Measurements from ENCODE around the gene HOXA3. TPM values are rescaled to one million over a fixed set of nuclear protein-coding genes. Genes with fewer than 3 reads are reported as not detected.

The HOXA3 gene
- total RNA-seq, 1 donor from 2014 or later, result not detected

- Mint-ChIP-seq H3K4me1 (ENCODE audit: low read depth) (peaks cover 17% of the 10 kb centered on the region), H3K27ac (peak overlapping the region; percentile 61), H3K27me3 (ENCODE audit: insufficient read depth) (peaks cover 83% of the 10 kb centered on the region), H3K4me3 (no peak overlapping the region), H3K9me3 (no peaks in the 10 kb centered on the region), H3K36me3 (ENCODE audit: low read depth) (no peaks in the 10 kb centered on the region)
- intact Hi-C loops (cut with micrococcal nuclease), result loop anchor here (2.0 kb wide), 1 partner anchor 26 kb away; the partner anchor contains the start of gene HOXA11
- no peak for DNase-seq (ENCODE audit: low spot score)
Observed at GRCh38 chr7:27158436-27159265, 6.3 kb upstream of the HOXA3 start.

- Mint-ChIP-seq H3K4me3 (no peak overlapping the region), H3K4me1 (ENCODE audit: low read depth) (peaks cover 17% of the 10 kb centered on the region), H3K27me3 (ENCODE audit: insufficient read depth) (peaks cover 82% of the 10 kb centered on the region), H3K36me3 (ENCODE audit: low read depth) (no peaks in the 10 kb centered on the region), H3K27ac (peak overlapping the region; percentile 73), H3K9me3 (no peaks in the 10 kb centered on the region)
- intact Hi-C loops (cut with micrococcal nuclease), result loop anchor here (2.0 kb wide), 2 partner anchors 15 to 27 kb away; partner anchors contain the start of gene HOXA11
- no peak for DNase-seq (ENCODE audit: low spot score)
Observed at GRCh38 chr7:27157702-27158431, 5.5 kb upstream of the HOXA3 start.

GRCh38 chr7:27156916-27157701, 4.7 kb upstream of the HOXA3 start:
- intact Hi-C loops (cut with micrococcal nuclease), result loop anchor here (2.0 kb wide), 1 partner anchor 16 kb away; no protein-coding TSS in a partner anchor
- peak overlapping the region; percentile 81 for H3K27ac Mint-ChIP-seq
- H3K4me3 Mint-ChIP-seq, result no peak overlapping the region
- no peak for DNase-seq (ENCODE audit: low spot score)
- H3K36me3 Mint-ChIP-seq (ENCODE audit: low read depth), result no peaks in the 10 kb centered on the region
- H3K4me1 Mint-ChIP-seq (ENCODE audit: low read depth), result peaks cover 17% of the 10 kb centered on the region
- H3K9me3 Mint-ChIP-seq, result no peaks in the 10 kb centered on the region
- peaks cover 80% of the 10 kb centered on the region for H3K27me3 Mint-ChIP-seq (ENCODE audit: insufficient read depth)

DNA sequence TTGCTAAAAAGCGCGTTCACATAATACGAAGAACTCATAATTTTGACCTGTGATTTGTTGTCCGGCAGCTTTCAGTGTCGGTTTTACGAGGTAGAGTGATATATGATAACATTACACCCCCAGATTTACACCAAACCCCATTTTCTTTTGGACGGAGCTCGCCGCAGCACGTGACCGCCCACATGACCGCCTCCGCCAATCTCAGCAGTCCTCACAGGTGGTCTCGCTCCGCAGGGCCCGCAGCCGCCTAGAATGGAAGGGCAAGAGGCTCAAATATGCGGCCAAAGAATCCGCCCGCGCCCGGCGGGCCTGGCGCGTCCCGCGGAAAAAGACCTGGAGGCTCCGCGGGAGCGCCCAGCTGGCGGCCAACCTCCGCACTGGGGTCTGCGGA, 4.1 kb upstream of the HOXA3 start, which contains the start of gene HOXA7:
TSS of gene HOXA7 (minus strand) at position 168 of the 391 bp plus-strand sequence. CDS start at position 38, 130 bp downstream.
- intact Hi-C loops (cut with micrococcal nuclease), result loop anchor here (2.0 kb wide), 1 partner anchor 16 kb away; no protein-coding TSS in a partner anchor
- no peak for DNase-seq (ENCODE audit: low spot score)
- Mint-ChIP-seq H3K36me3 (ENCODE audit: low read depth) (no peaks in the 10 kb centered on the region), H3K4me1 (ENCODE audit: low read depth) (peaks cover 20% of the 10 kb centered on the region), H3K27ac (peak within 1 kb of the TSS; percentile 81), H3K27me3 (ENCODE audit: insufficient read depth) (peaks cover 80% of the 10 kb centered on the region), H3K4me3 (peak within 1 kb of the TSS; percentile 54), H3K9me3 (no peaks in the 10 kb centered on the region)

DNA sequence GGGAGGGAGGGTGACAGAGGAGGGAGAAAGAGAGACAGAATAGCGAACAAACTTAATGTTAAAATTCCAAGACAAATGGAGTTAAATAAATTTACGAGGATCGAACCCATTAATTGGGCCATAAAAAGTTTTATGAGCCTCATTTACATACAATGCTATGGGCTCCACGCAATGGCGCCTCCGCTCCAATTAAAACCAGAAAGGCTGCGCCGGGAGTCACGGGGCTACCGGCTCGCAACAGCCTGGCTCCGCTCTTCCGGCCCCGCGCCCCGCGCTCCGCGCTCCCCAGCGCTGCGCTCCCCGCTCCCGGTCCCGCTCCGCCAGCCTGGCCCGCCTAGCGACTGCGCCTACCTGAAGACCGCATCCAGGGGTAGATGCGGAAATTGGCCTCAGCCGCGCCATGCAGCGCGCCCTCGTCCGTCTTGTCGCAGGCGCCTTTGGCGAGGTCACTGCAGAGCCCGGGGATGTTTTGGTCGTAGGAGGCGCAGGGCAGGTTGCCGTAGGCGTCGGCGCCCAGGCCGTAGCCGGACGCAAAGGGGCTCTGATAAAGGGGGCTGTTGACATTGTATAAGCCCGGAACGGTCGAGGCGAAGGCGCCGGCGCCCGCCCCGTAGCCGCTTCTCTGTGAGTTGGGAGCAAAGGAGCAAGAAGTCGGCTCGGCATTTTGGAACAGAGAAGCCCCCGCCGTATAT, 3.6 kb upstream of the HOXA3 start:
- no peaks in the 10 kb centered on the region for H3K9me3 Mint-ChIP-seq
- H3K27me3 Mint-ChIP-seq (ENCODE audit: insufficient read depth), result peaks cover 81% of the 10 kb centered on the region
- peaks cover 26% of the 10 kb centered on the region for H3K4me1 Mint-ChIP-seq (ENCODE audit: low read depth)
- H3K36me3 Mint-ChIP-seq (ENCODE audit: low read depth), result no peaks in the 10 kb centered on the region
- no peak for DNase-seq (ENCODE audit: low spot score)
- no peak overlapping the region for H3K4me3 Mint-ChIP-seq
- intact Hi-C loops (cut with micrococcal nuclease), result loop anchor here (2.0 kb wide), 1 partner anchor 17 kb away; no protein-coding TSS in a partner anchor
- no peak overlapping the region for H3K27ac Mint-ChIP-seq

- Mint-ChIP-seq H3K27me3 (ENCODE audit: insufficient read depth) (peaks cover 84% of the 10 kb centered on the region), H3K4me1 (ENCODE audit: low read depth) (peaks cover 25% of the 10 kb centered on the region), H3K9me3 (no peaks in the 10 kb centered on the region), H3K36me3 (ENCODE audit: low read depth) (no peaks in the 10 kb centered on the region), H3K4me3 (peak overlapping the region; percentile 54), H3K27ac (peak overlapping the region; percentile 68)
- no peak for DNase-seq (ENCODE audit: low spot score)
- intact Hi-C loops (cut with micrococcal nuclease), result loop anchor here (5.0 kb wide), 1 partner anchor 58 kb away; the partner anchor contains the start of gene HOXA1
Observed at GRCh38 chr7:27154901-27155815, 2.8 kb upstream of the HOXA3 start.

DNA sequence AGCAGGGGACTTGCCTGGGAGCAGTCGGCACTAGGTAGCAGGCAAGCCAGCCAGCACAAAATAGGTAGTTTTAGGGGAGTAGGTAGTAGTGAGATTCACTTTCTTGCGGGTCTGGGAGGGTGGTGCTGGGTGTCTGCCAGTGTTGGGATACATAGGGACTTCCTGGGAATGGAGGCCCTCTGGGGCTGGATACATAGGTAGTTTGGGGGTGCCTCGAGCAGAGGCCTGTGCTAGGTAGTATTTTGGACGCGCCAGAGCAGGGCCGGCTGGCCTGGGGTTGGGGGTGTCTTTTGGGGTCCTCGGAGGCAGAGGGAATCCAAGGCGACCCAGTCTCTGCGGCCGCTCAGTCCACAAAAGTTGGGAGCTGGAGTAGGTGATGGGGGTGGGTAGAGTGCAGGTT, 2.0 kb upstream of the HOXA3 start:
- no peak for DNase-seq (ENCODE audit: low spot score)
- Mint-ChIP-seq H3K36me3 (ENCODE audit: low read depth) (no peaks in the 10 kb centered on the region), H3K4me1 (ENCODE audit: low read depth) (peaks cover 18% of the 10 kb centered on the region), H3K4me3 (no peak overlapping the region), H3K27ac (no peak overlapping the region), H3K9me3 (no peaks in the 10 kb centered on the region), H3K27me3 (ENCODE audit: insufficient read depth) (peaks cover 85% of the 10 kb centered on the region)
- intact Hi-C loops (cut with micrococcal nuclease), result loop anchor here (5.0 kb wide), 1 partner anchor 57 kb away; the partner anchor contains the start of gene HOXA1

- no peaks in the 10 kb centered on the region for H3K36me3 Mint-ChIP-seq (ENCODE audit: low read depth)
- peaks cover 85% of the 10 kb centered on the region for H3K27me3 Mint-ChIP-seq (ENCODE audit: insufficient read depth)
- no peaks in the 10 kb centered on the region for H3K9me3 Mint-ChIP-seq
- intact Hi-C loops (cut with micrococcal nuclease), result loop anchor here (1.0 to 5.0 kb wide), 2 partner anchors 8 to 56 kb away; partner anchors contain the start of gene HOXA1
- H3K4me1 Mint-ChIP-seq (ENCODE audit: low read depth), result peaks cover 18% of the 10 kb centered on the region
- H3K4me3 Mint-ChIP-seq, result no peak overlapping the region
- no peak for DNase-seq (ENCODE audit: low spot score)
- H3K27ac Mint-ChIP-seq, result no peak overlapping the region
Observed at GRCh38 chr7:27153526-27153925, 1.1 kb upstream of the HOXA3 start.

DNA sequence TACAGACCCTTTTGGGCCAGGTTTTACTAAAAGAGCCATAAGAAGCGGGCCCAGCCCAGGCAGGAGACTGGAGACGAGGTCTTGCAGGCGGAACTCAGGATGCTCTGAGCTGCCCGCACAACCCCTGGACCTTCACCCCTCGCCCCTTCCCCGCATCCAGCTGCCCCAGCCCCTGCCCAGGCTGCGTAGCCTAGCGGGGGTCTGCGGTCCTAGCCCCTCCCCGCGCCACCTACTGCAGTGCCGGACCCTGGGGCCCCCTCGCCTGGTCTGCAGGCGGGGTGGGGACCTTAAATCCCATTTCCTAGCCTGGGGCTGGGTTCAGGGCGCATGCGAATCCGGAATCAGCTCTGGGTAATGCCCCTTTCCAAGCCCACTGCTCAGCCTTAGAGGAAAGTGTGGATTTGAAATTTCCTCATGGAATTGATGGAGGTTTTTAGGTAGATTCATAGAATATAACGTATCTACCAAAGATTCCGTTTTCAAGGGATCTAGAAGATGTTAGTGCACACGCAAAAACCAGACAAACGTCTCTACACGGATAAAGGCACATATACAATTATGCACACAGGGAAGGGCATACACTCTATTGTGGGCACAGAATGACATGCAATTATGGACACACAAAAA, 546 bp upstream of the HOXA3 start:
- intact Hi-C loops (cut with micrococcal nuclease), result loop anchor here (1.0 to 5.0 kb wide), 3 partner anchors 8 to 56 kb away; partner anchors contain the start of genes HOXA1 and HOXA11
- H3K36me3 Mint-ChIP-seq (ENCODE audit: low read depth), result no peaks in the 10 kb centered on the region
- peaks cover 86% of the 10 kb centered on the region for H3K27me3 Mint-ChIP-seq (ENCODE audit: insufficient read depth)
- H3K9me3 Mint-ChIP-seq, result no peaks in the 10 kb centered on the region
- no peak overlapping the region for H3K27ac Mint-ChIP-seq
- H3K4me3 Mint-ChIP-seq, result no peak overlapping the region
- peaks cover 18% of the 10 kb centered on the region for H3K4me1 Mint-ChIP-seq (ENCODE audit: low read depth)
- no peak for DNase-seq (ENCODE audit: low spot score)

GRCh38 chr7:27151341-27151930, 947 bp downstream of the HOXA3 start:
- Mint-ChIP-seq H3K27ac (peak overlapping the region; percentile 12), H3K36me3 (ENCODE audit: low read depth) (peaks cover 3% of the 10 kb centered on the region)
- intact Hi-C loops (cut with micrococcal nuclease), result loop anchor here (2.0 to 5.0 kb wide), 2 partner anchors 17 to 54 kb away; partner anchors contain the start of gene HOXA1

More at GRCh38 chr7:27151341-27151930, 947 bp downstream of the HOXA3 start:
- DNase-seq (ENCODE audit: low spot score), result no peak
- Mint-ChIP-seq H3K27me3 (ENCODE audit: insufficient read depth) (peaks cover 84% of the 10 kb centered on the region), H3K9me3 (no peaks in the 10 kb centered on the region), H3K4me1 (ENCODE audit: low read depth) (peaks cover 18% of the 10 kb centered on the region), H3K4me3 (peak overlapping the region; percentile 57)

Measured in activated T-helper 1 cell treated with anti-CD3 and anti-CD28 coated beads, Interleukin-12 subunit alpha, Interleukin-12 subunit beta, Interleukin-2, Interleukin-4 antibody, amounts not matched to agents 30 ng/mL and 10 ng/mL and 1 ng/mL, durations not matched to agents 14 hours and 24 hours and 36 hours (primary cell).